ENCODE measurements around the gene PLAGL2.
"Not testable (repeated sequence)": the region's sequence is repeated elsewhere in the genome, so short reads cannot be mapped to it uniquely, and the experiment has no call there.

The PLAGL2 gene

DNA sequence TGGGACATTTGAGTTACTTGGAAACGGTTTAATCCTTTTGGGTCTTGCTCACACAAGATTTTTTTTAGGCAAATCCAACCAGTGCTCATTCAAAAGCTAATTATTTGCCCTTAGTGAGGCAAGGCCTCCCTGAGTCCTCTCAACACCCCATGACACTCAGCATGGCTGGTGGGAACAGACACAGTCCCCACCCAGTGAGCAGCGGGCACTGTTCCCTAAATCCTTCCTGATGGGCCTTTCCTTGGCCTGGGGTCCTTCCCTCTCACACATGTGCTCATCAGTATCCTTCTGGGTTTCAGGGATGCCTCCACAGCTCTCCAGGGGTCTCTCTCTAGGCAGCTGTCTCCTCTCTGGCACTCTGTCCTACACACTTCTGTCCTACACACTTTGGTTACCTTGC is 28.0 kb downstream of the PLAGL2 start:
- no peak for DNase-seq

DNA sequence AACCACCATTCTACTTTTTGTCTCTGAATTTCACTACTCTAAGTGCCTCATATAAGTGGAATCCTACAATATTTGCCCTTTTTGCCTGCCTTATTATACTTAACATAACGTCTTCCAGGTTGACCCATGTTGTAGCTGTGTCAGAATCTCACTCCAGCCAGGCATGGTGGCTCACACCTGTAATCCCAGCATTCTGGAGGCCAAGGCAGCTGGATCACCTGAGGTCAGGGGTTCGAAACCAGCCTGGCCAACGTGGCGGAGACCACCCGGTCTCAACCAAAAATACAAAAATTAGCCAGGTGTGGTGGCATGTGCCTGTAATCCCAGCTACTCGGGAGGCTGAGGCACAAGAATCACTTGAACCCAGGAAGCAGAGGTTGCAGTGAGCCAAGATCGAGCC is 29.8 kb downstream of the PLAGL2 start:
- not testable (repeated sequence) for DNase-seq

DNA sequence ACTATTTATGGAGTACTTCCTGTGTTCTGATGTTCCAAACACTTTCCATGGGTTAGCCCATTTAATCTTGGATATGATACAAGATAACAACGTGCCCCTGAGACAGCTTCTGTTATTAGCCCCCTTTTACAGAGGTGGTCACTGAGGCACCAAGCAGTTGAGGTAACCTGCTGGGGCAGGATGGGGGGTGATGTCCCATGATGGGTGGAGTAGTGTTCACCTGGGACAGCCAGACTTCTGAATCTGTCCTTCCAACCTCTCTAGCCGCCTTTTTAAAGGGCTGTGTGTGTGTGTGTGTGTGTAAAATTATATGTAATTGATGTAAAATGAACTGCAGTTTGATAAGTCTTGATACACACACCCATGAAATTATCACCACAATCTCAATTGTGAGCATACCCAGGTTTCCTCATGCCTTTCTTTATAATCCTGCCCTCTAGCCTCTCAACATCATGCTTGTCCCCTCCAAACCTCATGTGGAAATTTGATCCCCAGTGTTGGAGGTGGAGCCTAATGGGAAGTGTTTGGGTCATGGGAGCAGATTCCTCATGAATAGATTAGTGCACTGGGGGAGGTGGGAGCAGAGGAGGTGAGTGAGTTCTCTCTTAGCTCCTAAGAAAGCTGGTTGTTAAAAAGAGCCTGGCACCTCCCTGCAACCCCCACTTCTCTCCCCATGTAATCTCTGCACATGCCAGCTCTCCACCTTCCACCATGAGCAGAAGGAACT is 39.2 kb downstream of the PLAGL2 start:
- no peak for DNase-seq

DNA sequence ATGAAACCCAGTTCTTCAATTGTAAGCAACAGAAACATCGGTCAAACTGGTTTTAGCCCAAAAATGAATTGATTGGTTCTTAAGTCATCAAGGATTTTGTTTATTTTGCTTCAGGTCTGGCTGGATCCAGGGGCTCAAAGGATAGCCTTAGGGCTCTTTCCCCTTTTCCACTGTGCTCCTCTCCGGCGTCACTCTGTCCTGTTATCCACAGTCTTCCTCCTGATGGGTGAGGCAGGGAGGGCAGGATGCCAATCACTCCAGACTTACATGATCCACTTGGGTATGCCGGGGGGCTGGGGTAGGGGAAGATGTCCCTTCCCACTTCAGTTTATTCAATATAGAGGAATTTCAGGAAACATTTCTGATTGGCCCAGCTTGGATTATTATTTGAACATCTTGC is 40.0 kb downstream of the PLAGL2 start:
- DNase-seq: no peak

DNA sequence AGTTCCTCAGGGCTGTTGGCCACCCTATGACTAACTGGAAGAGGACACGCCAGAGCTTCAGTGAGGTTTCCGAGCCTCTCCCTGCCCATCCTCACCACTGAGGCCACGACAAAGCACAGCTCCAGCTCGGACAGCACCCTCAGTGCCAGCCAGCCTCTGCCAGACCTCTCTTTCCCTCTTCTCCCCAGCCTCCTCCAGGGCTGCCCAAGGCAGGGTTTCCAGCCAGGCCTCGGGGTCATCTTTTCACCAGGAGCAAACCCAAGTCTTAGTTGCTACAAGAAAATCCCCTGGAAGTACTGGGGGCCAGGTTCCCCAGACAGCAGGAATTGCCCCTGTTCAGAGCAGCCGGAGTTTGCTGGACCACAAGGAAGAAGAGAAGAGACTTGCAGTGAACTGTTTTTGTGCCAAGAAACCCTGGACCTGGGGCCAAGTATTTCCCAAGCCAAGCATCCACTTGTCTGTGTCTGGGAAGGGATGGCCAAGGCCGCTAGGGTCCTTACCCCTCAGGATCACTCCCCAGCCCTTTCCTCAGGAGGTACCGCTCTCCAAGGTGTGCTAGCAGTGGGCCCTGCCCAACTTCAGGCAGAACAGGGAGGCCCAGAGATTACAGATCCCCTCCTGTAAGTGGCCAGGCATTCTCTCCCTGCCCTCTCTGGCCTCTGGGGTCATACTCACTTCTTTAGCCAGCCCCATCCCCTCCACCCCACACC is 41.6 kb downstream of the PLAGL2 start:
- no peak for DNase-seq

DNA sequence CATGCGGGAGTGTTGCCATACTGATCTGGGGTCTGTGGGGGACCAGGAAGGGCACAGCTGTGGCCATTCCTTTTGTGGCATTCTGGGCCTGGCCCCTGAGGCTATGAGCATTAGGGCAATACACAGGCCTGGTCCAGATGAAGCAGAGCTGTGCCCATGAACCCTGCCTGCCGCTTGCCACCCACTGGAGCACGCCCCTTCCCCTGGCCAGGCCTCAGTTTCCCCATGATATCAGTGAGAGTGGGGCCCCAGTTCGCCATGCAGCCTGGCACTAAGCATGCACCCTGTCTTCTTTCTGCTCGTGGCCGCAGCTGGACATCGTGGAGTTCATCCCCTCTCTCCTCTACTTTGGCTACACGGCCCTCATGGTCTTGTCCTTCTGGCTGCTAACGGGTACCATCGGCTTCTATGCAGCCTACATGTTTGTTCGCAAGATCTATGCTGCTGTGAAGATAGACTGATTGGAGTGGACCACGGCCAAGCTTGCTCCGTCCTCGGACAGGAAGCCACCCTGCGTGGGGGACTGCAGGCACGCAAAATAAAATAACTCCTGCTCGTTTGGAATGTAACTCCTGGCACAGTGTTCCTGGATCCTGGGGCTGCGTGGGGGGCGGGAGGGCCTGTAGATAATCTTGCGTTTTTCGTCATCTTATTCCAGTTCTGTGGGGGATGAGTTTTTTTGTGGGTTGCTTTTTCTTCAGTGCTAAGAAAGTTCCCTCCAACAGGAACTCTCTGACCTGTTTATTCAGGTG is 42.4 kb downstream of the PLAGL2 start:
- DNase-seq: no peak

DNA sequence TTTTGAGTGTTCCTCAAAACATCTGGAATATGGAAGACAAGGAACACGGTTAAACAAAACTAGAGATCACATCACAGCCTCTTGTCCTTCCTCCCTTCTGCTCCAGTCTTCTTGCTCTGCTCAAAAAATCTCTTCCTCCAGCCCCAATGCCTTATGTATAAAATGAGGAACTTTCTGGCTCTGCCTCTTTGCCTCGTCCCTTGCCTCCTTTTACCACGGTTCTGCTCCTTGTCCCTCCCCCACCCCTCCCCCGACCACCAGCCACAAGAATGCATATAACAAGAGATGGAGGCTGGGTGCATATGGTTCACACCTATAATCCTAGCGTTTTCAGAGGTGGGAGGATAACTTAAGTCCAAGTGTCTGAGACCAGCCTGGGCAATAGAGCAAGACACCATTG is 43.6 kb downstream of the PLAGL2 start:
- DNase-seq: no peak

DNA sequence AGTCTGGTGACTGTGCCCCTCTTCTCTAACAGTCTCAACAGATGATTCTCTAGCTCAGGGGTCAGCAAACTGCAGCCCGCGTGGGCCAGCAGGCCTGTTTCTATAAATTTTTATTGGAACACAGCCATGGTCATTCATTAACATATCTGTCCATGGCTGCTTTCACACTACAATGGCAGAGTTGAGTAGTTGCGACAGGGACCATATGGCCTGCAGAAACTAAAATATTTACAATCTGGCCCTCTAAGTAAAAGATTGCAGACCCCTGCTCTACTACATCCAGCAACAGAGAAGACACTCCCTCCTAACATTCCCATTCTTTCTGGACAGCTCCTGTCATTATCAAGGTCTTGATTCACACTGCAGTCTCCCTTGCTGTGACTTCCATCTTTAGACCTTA is 45.2 kb downstream of the PLAGL2 start:
- no peak for DNase-seq

DNA sequence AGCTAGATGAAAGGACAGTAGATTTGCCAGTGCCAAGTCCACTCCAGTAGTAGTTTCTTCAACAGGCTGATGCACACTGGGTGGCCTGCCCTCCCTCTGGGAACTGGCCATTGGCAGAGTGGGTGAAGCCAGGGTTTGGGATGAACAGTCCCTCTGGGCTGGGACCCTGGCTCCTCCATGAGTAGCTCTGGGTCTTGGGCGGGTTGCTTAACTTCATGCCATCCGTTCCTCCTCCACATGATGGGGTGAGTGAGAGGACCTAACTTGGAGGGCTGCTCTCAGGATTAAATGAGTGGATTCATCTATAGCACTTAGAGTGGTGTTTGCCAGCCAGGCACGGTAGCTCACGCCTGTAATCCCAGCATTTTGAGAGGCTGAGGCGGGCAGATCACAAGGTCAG is 47.2 kb downstream of the PLAGL2 start:
- no peak for DNase-seq

DNA sequence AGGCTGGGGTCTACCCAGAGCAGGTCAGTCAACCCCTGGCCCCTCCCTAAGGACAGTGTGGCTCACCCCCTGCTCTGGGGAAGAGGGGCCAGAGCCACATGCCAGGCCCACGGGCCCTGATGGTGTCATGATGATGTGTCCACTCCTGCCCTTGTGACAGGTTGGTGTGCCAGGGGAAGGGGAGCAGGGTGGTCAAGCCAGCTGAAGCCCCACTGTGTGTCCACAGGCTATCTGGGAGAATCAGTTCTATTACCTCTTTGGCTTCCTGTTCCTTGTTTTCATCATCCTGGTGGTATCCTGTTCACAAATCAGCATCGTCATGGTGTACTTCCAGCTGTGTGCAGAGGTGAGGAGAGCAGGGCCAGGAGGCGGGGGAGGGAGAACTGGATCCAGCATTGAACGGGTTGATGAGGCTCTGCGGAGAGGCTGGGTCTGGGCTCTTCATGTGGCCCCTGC is 47.7 kb downstream of the PLAGL2 start:
- DNase-seq: no peak

DNA sequence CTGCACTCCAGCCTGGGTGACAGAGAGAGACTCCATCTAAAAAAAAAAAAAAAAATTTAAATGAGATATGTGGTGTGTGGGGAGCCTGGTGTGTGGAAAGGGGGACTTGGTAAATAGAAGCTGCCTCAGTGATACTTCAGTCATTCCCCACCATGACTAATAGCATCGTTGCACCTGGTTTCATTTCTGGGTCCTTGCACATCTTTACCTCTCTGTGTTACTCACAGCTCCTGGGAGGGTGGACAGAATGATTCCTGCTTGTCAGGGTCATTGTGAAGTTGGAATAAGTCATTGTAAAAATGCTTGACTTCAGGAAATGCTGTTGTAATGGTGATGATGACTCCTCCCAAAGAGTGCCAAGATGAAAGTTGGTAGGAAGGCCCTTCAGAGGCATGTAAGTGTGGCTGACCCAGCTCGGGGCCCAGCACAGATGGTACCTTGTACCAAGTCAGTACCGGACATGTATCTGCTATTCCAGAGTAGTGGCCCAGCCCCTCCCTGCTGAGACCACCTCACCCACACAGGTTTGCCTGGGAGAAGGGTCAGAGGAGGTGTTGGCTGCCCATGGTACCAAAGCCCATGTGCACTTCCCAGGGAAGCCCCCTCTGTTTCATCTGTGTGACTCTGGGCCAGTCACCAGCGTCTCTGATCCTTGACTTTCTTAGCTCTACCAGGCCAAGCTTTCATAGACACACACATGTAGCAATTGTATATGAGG is 48.4 kb downstream of the PLAGL2 start:
- DNase-seq: no peak

DNA sequence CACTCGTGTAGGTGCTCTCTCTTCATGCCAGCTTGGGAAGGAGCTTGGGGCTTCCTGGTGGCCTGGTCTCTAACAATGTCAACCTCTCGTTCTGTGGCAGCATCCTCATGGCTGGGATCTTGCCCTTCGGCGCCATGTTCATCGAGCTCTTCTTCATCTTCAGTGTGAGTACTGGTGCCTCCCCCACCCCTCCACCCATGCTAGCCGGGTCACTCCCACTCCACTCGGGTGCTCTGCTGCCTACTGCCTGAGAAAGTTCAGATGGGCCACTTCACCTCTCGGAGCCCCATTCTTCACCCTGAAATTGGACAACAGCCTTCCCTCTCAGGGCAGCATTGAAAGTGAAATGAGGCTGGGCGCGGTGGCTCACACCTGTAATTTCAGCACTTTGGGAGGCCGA is 49.2 kb downstream of the PLAGL2 start:
- no peak for DNase-seq

DNA sequence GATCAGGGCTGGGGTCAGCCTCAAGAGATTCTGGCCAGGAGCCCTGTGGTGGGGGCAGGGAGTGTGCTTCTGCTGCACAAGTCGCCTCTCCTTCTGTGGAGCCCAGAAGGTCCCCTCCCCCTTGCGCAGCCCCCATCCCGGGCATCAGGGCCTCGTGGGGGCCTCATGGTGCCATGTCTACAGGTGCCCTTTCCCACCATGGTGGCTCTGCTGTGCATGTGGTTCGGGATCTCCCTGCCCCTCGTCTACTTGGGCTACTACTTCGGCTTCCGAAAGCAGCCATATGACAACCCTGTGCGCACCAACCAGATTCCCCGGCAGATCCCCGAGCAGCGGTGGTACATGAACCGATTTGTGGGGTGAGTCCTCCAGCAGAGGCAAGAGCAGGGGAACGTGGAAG is 49.9 kb downstream of the PLAGL2 start:
- DNase-seq: no peak

DNA sequence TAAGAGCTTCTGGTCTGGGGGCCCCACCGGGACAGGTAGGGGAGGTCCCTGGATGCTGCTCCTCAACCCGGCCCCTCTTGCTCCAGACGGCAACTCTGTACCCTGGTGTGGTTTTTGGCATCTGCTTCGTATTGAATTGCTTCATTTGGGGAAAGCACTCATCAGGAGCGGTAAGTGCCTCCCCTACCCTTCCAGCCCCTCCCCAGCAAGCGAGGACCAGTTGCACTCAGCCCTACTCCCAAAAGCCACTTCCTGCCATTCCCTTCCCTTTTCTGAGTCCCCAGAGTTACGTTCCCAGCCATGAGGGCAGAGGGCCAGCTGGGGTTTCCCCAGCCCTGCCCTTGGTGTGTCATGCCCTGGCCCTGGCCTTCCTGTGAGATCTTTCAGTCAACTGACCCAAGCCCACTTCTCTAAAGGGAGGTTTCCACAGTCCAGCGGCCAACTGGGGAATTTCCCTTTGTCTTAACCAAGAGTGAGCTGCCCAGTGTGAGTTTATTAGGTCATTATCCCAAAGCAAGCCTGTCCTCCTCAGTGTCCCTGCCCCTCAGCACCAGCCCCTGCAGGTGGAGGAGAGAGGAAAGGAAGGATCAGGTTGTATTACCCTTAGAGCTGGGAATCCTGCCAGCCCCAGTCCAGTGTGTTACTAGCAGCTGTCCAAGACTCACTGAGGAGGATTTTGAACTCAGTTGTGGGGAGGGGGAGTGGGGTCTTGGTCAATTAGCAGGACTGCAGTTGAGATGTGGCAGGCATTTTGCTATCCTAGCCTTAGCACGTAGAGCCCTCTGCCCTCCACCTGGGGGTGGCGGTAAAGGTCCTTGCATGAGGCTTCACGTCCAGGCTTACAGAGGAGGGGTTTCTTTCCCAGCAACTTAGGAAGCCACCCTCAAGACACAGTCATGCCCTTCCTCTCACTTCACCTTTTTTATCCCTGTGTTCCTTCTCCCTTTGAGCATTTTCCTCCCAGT is 52.2 kb downstream of the PLAGL2 start:
- DNase-seq: no peak

DNA sequence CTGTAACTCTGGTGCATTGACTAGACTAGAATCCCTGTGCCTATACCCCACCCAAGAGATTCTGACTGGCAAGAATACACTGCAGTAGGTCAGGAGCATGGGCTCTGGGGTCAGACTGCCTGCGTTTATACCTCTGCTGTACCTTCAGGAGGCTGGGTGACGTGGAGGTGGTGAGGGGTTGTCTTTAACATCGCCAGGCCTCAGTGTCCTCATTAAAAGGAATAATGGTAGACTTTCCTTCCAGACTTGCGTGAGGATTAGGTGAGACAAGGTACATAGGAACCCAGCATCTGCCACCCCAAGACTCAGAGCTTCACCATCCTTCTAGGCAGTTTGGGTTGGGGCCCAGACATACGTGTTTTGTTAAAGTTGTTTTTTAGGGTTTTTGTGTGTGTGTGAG is 53.8 kb downstream of the PLAGL2 start:
- DNase-seq: no peak

DNA sequence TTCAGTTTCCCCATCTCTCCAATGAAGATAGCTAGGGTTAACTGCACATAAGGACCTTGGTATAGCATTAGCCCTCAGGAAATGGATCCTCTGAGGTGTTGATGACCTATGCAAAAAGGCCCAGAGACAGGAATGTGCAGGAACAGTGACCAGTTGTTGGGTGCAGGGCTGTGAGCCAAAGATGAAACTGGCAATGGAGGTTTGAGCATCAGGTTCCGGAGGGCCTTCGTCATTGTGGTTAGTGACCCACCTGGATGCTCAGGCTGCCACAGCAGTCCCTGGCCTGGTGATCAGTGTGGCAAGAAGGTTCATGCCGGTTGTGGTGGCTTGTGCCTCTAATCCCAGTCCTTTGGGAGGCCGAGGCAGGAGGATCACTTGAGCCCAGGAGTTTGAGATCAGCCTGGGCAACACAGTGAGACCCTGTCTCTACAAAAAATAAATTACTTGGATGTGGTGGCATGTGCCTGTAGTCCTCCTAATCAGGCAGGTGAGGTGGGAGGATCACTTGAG is 54.3 kb downstream of the PLAGL2 start:
- DNase-seq: no peak

DNA sequence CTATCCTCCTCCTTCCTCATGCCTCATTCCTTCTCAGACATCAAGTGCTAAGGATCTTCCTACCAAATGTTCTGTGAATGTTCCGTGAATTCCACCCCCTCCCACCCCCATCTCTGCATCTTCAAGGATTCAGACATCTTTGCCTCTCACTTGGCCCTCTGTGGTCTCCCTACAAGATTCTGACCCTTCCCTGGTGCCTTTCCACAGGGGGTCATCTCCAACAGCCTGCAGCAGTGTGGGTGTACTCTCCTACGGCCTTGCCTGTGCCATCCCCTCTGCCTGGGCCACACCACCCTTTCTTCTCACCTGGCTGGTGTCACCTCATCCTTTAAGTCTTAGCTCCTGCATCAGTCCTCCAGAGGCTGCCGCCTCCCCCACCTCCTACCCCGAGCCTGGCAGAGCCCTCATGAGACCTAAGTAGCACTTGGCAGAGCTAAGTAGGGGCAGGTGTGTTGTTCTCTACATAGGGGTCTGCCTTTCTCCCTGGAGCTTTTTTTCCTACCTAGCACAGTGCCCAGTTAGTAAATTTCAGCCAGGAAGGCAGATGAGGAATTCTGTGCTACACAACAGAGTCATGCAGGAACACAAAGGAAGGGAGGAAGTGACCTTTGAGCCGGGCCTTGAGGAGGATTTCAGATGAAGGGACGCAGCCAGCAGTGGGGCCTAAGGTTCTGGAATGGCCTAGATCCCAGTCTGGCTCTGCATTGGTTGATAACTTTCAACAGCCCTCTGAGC is 55.0 kb downstream of the PLAGL2 start:
- no peak for DNase-seq

DNA sequence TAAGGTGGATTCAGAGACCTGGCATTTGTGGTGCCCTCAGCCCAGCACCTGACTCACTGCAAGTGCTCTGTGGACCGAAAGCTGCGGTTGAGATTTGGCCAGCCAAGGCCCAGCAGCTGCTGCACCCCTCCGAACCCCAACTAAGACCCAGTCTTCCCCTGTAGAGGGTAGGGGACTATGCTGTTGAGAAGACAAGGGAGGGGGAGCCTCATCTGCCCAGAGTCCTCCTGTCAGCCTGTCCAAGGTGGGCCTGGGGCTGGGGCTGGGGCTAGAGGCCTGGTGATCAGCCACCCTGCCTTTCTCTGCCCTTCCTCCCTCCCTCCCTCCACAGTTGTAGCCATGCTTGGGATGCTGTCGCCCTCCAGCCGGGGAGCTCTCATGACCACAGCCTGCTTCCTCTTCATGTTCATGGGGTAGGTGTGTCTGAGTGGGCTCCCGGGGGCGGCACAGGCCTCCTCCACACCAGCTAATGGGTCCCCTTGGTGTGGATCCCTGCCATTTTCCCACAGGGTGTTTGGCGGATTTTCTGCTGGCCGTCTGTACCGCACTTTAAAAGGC is 57.2 kb downstream of the PLAGL2 start:
- no peak for DNase-seq

DNA sequence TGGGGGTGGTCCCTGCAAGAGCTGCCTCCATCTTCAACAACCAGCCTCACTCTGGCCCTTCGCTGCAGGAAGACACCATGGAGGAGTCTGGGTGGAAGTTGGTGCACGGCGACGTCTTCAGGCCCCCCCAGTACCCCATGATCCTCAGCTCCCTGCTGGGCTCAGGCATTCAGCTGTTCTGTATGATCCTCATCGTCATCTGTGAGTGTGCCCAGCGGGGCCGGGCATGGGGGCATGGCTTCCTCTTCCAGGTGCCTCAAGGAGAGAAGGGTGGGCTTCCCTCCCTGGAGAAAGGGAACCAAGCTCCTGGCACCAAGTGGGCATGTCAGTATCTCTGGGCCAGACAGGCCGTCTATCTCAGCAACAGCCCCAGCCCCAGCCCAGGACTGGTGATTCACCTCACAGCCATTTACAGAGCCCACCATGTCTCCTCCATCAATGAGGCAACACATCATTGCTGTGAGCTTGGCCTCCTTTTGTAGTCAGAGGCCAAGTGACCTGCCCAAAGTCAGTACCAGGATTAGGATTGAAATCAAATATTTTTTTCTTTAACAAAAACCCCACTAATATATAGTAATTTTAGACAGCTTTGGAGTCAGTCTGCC is 57.9 kb downstream of the PLAGL2 start:
- DNase-seq: no peak

All from NCI-H2081 treated with DMSO at 0.1 percent for 48 hours (cell line).